Gastroesophageal sphincter (tissue), 3 donors: Measurements from ENCODE around the gene DENND4C.

Source experiments
- EP300 ChIP-seq: sonication (generic); formaldehyde crosslinking; IDR thresholded peaks from one replicate; pipeline ENCODE4 v1.6.1; 2017; ENCODE audit warnings: antibody characterized with exemption, mild to moderate bottlenecking
- POLR2AphosphoS5 ChIP-seq: sonication (generic); formaldehyde crosslinking; IDR thresholded peaks from one replicate; pipeline ENCODE4 v1.6.1; 2017; ENCODE audit warnings: antibody characterized with exemption
- TF ChIP-seq, protein P1 (sequence below), 4 experiments: fragments of 200-600 bp in 2 of 4; fragments of 450-650 bp in 2 of 4; sonication (generic) in 1 of 4; IDR thresholded peaks; one replicate each; pipeline ENCODE4 v1.5.1; 2017 to 2019; ENCODE audit warnings: antibody characterized with exemption in 4 of 4, mild to moderate bottlenecking in 2 of 4, moderate library complexity in 2 of 4

DNA sequence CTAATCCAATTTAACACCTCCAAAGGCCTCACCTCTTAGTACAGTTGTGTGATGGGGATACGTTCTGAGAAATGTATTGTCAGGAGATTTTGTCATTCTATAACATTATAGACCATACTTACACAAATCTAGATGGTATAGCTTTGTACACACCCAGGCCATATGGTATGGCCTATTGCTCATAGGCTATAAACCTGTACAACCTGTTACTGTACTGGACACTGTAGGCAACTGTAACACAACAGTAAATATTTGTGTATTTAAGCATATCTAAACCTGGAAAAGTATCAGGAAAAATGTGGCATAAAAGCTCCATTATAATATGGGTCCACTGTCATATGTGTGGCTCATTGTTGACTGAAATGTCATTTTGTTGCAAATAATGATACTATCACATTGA, 190.4 kb downstream of the DENND4C start:
- TF ChIP-seq, protein P1, sequence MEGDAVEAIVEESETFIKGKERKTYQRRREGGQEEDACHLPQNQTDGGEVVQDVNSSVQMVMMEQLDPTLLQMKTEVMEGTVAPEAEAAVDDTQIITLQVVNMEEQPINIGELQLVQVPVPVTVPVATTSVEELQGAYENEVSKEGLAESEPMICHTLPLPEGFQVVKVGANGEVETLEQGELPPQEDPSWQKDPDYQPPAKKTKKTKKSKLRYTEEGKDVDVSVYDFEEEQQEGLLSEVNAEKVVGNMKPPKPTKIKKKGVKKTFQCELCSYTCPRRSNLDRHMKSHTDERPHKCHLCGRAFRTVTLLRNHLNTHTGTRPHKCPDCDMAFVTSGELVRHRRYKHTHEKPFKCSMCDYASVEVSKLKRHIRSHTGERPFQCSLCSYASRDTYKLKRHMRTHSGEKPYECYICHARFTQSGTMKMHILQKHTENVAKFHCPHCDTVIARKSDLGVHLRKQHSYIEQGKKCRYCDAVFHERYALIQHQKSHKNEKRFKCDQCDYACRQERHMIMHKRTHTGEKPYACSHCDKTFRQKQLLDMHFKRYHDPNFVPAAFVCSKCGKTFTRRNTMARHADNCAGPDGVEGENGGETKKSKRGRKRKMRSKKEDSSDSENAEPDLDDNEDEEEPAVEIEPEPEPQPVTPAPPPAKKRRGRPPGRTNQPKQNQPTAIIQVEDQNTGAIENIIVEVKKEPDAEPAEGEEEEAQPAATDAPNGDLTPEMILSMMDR (IDR thresholded peaks at IDR 0.05): no peak
- TF ChIP-seq EP300 (no peak), POLR2AphosphoS5 (no peak)
